ENCODE data around the gene RASGRP1. TPM values are rescaled to one million over a fixed set of nuclear protein-coding genes. Genes with fewer than 3 reads are reported as not detected.

Gene RASGRP1
- polyA plus RNA-seq, 10 donors, result 0.14 to 4.2 (median 0.44) TPM

- peak in 2 of 3 donors; percentile 48 to 90 for DNase-seq
These were observed 28.4 kb downstream of the RASGRP1 start for GRCh38 chr15:38536201-38536676.

GRCh38 chr15:38535491-38536200 is 29.0 kb downstream of the RASGRP1 start:
- DNase-seq, result peak in 2 of 3 donors; percentile 23 to 57

GRCh38 chr15:38534691-38535090 is 29.9 kb downstream of the RASGRP1 start:
- DNase-seq, result no peak

GRCh38 chr15:38533926-38534325 is 30.7 kb downstream of the RASGRP1 start:
- DNase-seq, result no peak

GRCh38 chr15:38533416-38533915 is 31.1 kb downstream of the RASGRP1 start:
- DNase-seq, result no peak

- no peak for DNase-seq
These were observed 31.9 kb downstream of the RASGRP1 start for GRCh38 chr15:38532728-38533127.

GRCh38 chr15:38531509-38531908 is 33.1 kb downstream of the RASGRP1 start:
- no peak for DNase-seq

- DNase-seq, result no peak
These were observed 34.5 kb downstream of the RASGRP1 start for GRCh38 chr15:38530113-38530512.

- DNase-seq, result peak in 1 of 3 donors; percentile 28
These were observed 36.3 kb downstream of the RASGRP1 start for GRCh38 chr15:38528294-38528693.

GRCh38 chr15:38526158-38526557 is 38.5 kb downstream of the RASGRP1 start:
- no peak for DNase-seq

- no peak for DNase-seq
These were observed 39.1 kb downstream of the RASGRP1 start for GRCh38 chr15:38525489-38525888.

GRCh38 chr15:38524156-38524555 is 40.5 kb downstream of the RASGRP1 start:
- DNase-seq, result no peak

GRCh38 chr15:38522922-38523321 is 41.7 kb downstream of the RASGRP1 start:
- DNase-seq, result no peak

- no peak for DNase-seq
These were observed 43.3 kb downstream of the RASGRP1 start for GRCh38 chr15:38521316-38521715.

GRCh38 chr15:38520035-38520434 is 44.6 kb downstream of the RASGRP1 start:
- DNase-seq, result no peak

- DNase-seq, result no peak
These were observed 46.5 kb downstream of the RASGRP1 start for GRCh38 chr15:38518084-38518483.

- DNase-seq, result no peak
These were observed 47.2 kb downstream of the RASGRP1 start for GRCh38 chr15:38517312-38517975.

GRCh38 chr15:38516626-38517025 is 48.0 kb downstream of the RASGRP1 start:
- DNase-seq, result no peak

GRCh38 chr15:38514601-38515000 is 50.0 kb downstream of the RASGRP1 start:
- no peak for DNase-seq

- DNase-seq, result no peak
These were observed 51.7 kb downstream of the RASGRP1 start for GRCh38 chr15:38512901-38513300.

GRCh38 chr15:38509152-38509551 is 55.5 kb downstream of the RASGRP1 start:
- no peak for DNase-seq

GRCh38 chr15:38508647-38509046 is 56.0 kb downstream of the RASGRP1 start:
- DNase-seq, result no peak

- no peak for DNase-seq
These were observed 57.0 kb downstream of the RASGRP1 start for GRCh38 chr15:38507570-38507969.

Data from muscle of back (tissue), 11 donors.